ENCODE data around the gene MBOAT1. TPM values are rescaled to one million over a fixed set of nuclear protein-coding genes. Genes with fewer than 3 reads are reported as not detected.

Gene MBOAT1
- total RNA-seq, 1 experiment from 2014 or later, result 6.3 TPM

DNA sequence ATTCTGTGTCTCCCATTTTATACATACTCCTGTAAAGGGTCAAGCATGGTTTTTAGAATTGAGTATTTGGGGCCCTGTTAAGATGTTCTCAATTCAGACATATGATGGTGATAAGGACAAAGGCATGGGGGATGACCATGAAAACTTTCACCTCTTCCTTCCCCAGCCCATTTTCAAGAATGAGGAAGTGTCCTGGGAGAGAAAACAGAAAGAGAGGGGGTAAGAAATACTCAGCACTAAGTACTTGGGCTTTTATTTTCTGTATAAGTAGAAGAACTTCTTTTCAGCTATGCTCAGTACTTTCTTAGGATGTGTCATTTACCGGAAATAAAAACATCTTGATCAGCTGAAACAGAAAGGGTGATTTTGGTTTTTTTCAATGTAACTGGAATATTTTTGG lies 10.9 kb upstream of the MBOAT1 start:
- TF ChIP-seq, protein P1, sequence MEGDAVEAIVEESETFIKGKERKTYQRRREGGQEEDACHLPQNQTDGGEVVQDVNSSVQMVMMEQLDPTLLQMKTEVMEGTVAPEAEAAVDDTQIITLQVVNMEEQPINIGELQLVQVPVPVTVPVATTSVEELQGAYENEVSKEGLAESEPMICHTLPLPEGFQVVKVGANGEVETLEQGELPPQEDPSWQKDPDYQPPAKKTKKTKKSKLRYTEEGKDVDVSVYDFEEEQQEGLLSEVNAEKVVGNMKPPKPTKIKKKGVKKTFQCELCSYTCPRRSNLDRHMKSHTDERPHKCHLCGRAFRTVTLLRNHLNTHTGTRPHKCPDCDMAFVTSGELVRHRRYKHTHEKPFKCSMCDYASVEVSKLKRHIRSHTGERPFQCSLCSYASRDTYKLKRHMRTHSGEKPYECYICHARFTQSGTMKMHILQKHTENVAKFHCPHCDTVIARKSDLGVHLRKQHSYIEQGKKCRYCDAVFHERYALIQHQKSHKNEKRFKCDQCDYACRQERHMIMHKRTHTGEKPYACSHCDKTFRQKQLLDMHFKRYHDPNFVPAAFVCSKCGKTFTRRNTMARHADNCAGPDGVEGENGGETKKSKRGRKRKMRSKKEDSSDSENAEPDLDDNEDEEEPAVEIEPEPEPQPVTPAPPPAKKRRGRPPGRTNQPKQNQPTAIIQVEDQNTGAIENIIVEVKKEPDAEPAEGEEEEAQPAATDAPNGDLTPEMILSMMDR (conservative IDR thresholded peaks at IDR 0.05; ENCODE audit: low read depth, low read length), result no peak
- TF ChIP-seq EZH2 (IDR thresholded peaks at IDR 0.05; ENCODE audit: borderline replicate concordance, low read depth, low read length, poor library complexity, severe bottlenecking), result no peak
- intact Hi-C loops (cut with micrococcal nuclease; ENCODE audit: unreplicated experiment), result no loop called here
- ChIA-PET POLR2A (ENCODE audit: low non-redundant PET) (no interaction called here), CTCF (interaction anchor here (0.6 kb wide), 1 partner anchor 338 kb away, joined by 9 read pairs; no protein-coding TSS in a partner anchor)
- Histone ChIP-seq H3K9me3 (ENCODE audit: low read depth, low read length, poor library complexity, severe bottlenecking) (no peaks in the 10 kb centered on the region), H3K27ac (ENCODE audit: low read depth, low read length, poor library complexity, severe bottlenecking) (no peak overlapping the region), H3K27me3 (replicated peaks; ENCODE audit: insufficient read depth, low read depth, low read length, poor library complexity) (no peaks in the 10 kb centered on the region), H3K4me1 (ENCODE audit: insufficient read depth, low read length, poor library complexity, severe bottlenecking) (no peaks in the 10 kb centered on the region), H3K36me3 (ENCODE audit: insufficient read depth, low read length, poor library complexity, severe bottlenecking) (no peaks in the 10 kb centered on the region), H3K4me3 (ENCODE audit: low read depth, low read length, poor library complexity, severe bottlenecking) (no peak overlapping the region)
- BruUV-seq (replicated peaks), result no TSS peak
- DNase-seq (ENCODE audit: low spot score), result no peak

DNA sequence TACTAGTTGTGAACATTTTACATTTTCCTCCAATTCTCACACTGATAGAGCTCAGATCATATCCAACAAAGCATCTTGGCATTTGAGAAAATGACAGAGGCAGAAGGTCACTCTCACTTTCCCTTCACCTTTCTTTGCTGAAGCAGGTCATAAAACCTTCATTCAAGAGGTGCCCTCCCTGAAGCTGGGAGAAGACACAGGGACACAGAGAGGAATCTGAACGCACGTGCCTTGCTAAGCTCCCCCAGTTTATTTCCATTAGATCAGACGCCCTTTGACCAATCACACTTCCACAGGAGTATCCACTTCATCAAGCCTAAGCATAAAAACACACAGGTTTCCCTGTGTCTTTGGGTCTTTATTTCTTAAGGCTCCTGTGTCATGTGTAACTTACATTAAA lies 9.2 kb upstream of the MBOAT1 start:
- no peak for DNase-seq (ENCODE audit: low spot score)
- no peaks in the 10 kb centered on the region for H3K36me3 ChIP-seq (ENCODE audit: insufficient read depth, low read length, poor library complexity, severe bottlenecking)
- H3K9me3 ChIP-seq (ENCODE audit: low read depth, low read length, poor library complexity, severe bottlenecking), result no peaks in the 10 kb centered on the region
- TF ChIP-seq, protein P1 (conservative IDR thresholded peaks at IDR 0.05; ENCODE audit: low read depth, low read length), result no peak
- no peak for TF ChIP-seq EZH2 (IDR thresholded peaks at IDR 0.05; ENCODE audit: borderline replicate concordance, low read depth, low read length, poor library complexity, severe bottlenecking)
- intact Hi-C loops (cut with micrococcal nuclease; ENCODE audit: unreplicated experiment), result no loop called here
- no peak overlapping the region for H3K4me3 ChIP-seq (ENCODE audit: low read depth, low read length, poor library complexity, severe bottlenecking)
- CTCF ChIA-PET, result no interaction called here
- BruUV-seq (replicated peaks), result no TSS peak
- no peaks in the 10 kb centered on the region for H3K4me1 ChIP-seq (ENCODE audit: insufficient read depth, low read length, poor library complexity, severe bottlenecking)
- POLR2A ChIA-PET (ENCODE audit: low non-redundant PET), result no interaction called here
- H3K27ac ChIP-seq (ENCODE audit: low read depth, low read length, poor library complexity, severe bottlenecking), result no peak overlapping the region
- H3K27me3 ChIP-seq (replicated peaks; ENCODE audit: insufficient read depth, low read depth, low read length, poor library complexity), result no peaks in the 10 kb centered on the region

DNA sequence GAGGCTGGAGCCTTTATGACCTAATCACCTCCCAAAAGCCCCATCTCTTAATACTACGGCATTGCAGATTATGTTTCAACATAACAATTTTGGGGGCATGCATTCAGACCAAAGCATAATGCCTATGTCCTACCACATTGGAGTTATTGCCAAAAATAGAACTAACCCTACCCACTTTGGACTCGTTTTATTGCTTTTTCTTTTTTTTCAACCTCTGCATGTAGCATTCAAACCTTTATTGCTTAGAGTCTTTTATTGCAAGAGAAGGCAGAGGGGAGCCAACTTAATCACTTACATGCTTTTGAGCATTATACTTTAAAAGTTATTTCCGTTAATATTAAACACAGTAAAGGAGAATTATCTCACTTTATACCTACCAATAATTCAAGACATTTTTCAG lies 8.1 kb upstream of the MBOAT1 start:
- TF ChIP-seq, protein P1 (conservative IDR thresholded peaks at IDR 0.05; ENCODE audit: low read depth, low read length), result no peak
- no peak for TF ChIP-seq EZH2 (IDR thresholded peaks at IDR 0.05; ENCODE audit: borderline replicate concordance, low read depth, low read length, poor library complexity, severe bottlenecking)
- POLR2A ChIA-PET (ENCODE audit: low non-redundant PET), result no interaction called here
- no peaks in the 10 kb centered on the region for H3K4me1 ChIP-seq (ENCODE audit: insufficient read depth, low read length, poor library complexity, severe bottlenecking)
- CTCF ChIA-PET, result no interaction called here
- H3K9me3 ChIP-seq (ENCODE audit: low read depth, low read length, poor library complexity, severe bottlenecking), result no peaks in the 10 kb centered on the region
- DNase-seq (ENCODE audit: low spot score), result no peak
- H3K4me3 ChIP-seq (ENCODE audit: low read depth, low read length, poor library complexity, severe bottlenecking), result no peak overlapping the region
- H3K27me3 ChIP-seq (replicated peaks; ENCODE audit: insufficient read depth, low read depth, low read length, poor library complexity), result no peaks in the 10 kb centered on the region
- no peak overlapping the region for H3K27ac ChIP-seq (ENCODE audit: low read depth, low read length, poor library complexity, severe bottlenecking)
- no TSS peak for BruUV-seq (replicated peaks)
- intact Hi-C loops (cut with micrococcal nuclease; ENCODE audit: unreplicated experiment), result no loop called here
- no peaks in the 10 kb centered on the region for H3K36me3 ChIP-seq (ENCODE audit: insufficient read depth, low read length, poor library complexity, severe bottlenecking)

All from A673 (cell line).